GM20431 (cell line): Measurements from ENCODE around the gene RAB38.

Source experiments
- in situ Hi-C: fragments of 300-500 bp; cut with MseI, MboI; formaldehyde crosslinking; loops from one replicate; pipeline ENCODE4 v1.15.0; 2020; ENCODE audit warnings: low sequenced_read_pairs; ENCODE audit not compliant: unreplicated experiment

The RAB38 gene

GRCh38 chr11:88174709-88175568 lies at the start of gene RAB38:
Gene RAB38 (minus strand): TSS chr11:88175443. CDS start chr11:88175384, 59 bp downstream.
- in situ Hi-C loops, result no loop called here

GRCh38 chr11:88213406-88213805 lies 38.2 kb upstream of the RAB38 start:
- in situ Hi-C loops, result no loop called here

GRCh38 chr11:88212300-88212699 lies 37.1 kb upstream of the RAB38 start:
- in situ Hi-C loops, result no loop called here

- in situ Hi-C loops, result no loop called here
Observed at GRCh38 chr11:88208745-88209144, 33.5 kb upstream of the RAB38 start.

GRCh38 chr11:88206751-88207150 lies 31.5 kb upstream of the RAB38 start:
- in situ Hi-C loops, result no loop called here

GRCh38 chr11:88204353-88204752 lies 29.1 kb upstream of the RAB38 start:
- in situ Hi-C loops, result no loop called here

GRCh38 chr11:88203604-88204003 lies 28.4 kb upstream of the RAB38 start:
- in situ Hi-C loops, result no loop called here

GRCh38 chr11:88202498-88202897 lies 27.3 kb upstream of the RAB38 start:
- in situ Hi-C loops, result no loop called here

- in situ Hi-C loops, result no loop called here
Observed at GRCh38 chr11:88196393-88196792, 21.1 kb upstream of the RAB38 start.

GRCh38 chr11:88195908-88196307 lies 20.7 kb upstream of the RAB38 start:
- in situ Hi-C loops, result no loop called here

GRCh38 chr11:88194990-88195389 lies 19.7 kb upstream of the RAB38 start:
- in situ Hi-C loops, result no loop called here

- in situ Hi-C loops, result no loop called here
Observed at GRCh38 chr11:88193278-88193677, 18.0 kb upstream of the RAB38 start.

GRCh38 chr11:88188932-88189253 lies 13.7 kb upstream of the RAB38 start:
- in situ Hi-C loops, result no loop called here

GRCh38 chr11:88188251-88188931 lies 13.1 kb upstream of the RAB38 start:
- in situ Hi-C loops, result no loop called here

- in situ Hi-C loops, result no loop called here
Observed at GRCh38 chr11:88183233-88183632, 8.0 kb upstream of the RAB38 start.

GRCh38 chr11:88181776-88182175 lies 6.5 kb upstream of the RAB38 start:
- in situ Hi-C loops, result no loop called here

GRCh38 chr11:88179971-88180629 lies 4.9 kb upstream of the RAB38 start:
- in situ Hi-C loops, result no loop called here

GRCh38 chr11:88179141-88179540 lies 3.9 kb upstream of the RAB38 start:
- in situ Hi-C loops, result no loop called here

- in situ Hi-C loops, result no loop called here
Observed at GRCh38 chr11:88178191-88178590, 2.9 kb upstream of the RAB38 start.

- in situ Hi-C loops, result no loop called here
Observed at GRCh38 chr11:88175569-88176075, 379 bp upstream of the RAB38 start.

GRCh38 chr11:88173956-88174355 lies 1.3 kb downstream of the RAB38 start:
- in situ Hi-C loops, result no loop called here
